Measurements from ENCODE around the gene ZNRF2. TPM values are rescaled to one million over a fixed set of nuclear protein-coding genes. Genes with fewer than 3 reads are reported as not detected.
A peak's percentile ranks its signal among the peaks of the same experiment; 100 is the strongest.

Gene ZNRF2
- total and polyA plus RNA-seq, 12 donors: 3.1 to 36.5 (median 16.2) TPM

DNA sequence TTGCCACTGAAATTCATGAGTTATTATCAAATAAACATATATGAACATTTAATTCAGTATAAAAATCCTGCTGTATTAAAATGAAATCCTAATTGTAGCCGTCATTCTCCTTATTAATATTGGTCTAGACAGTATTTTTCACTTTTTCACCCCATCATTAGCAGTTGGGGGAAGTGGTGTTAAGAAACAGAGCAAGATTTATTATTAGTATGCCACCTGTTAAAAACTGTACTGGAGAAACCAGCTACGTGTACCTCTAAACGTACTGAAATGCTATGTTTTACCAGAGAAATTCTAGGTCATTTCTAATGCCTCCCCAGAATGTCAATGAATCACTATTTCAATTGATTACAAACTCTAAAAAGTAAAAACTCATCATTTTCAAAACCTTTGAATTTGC lies 9.8 kb upstream of the ZNRF2 start:
- DNase-seq: no peak
- Histone ChIP-seq H3K27ac (no peak overlapping the region), H3K4me1 (replicated peaks in 1 of 2) (no peaks in the 10 kb centered on the region), H3K27me3 (no peaks in the 10 kb centered on the region), H3K4me3 (no peak overlapping the region), H3K36me3 (replicated peaks in 1 of 2) (no peaks in the 10 kb centered on the region), H3K9me3 (replicated peaks in 1 of 3) (no peaks in the 10 kb centered on the region)
- intact Hi-C loops (cut with DNase I): loop anchor here in 1 of 2 donors (10.0 kb wide), 2 partner anchors 110 to 290 kb away; no protein-coding TSS in a partner anchor
- no peak for TF ChIP-seq POLR2A (IDR thresholded peaks at IDR 0.05)
- TF ChIP-seq, protein P1, sequence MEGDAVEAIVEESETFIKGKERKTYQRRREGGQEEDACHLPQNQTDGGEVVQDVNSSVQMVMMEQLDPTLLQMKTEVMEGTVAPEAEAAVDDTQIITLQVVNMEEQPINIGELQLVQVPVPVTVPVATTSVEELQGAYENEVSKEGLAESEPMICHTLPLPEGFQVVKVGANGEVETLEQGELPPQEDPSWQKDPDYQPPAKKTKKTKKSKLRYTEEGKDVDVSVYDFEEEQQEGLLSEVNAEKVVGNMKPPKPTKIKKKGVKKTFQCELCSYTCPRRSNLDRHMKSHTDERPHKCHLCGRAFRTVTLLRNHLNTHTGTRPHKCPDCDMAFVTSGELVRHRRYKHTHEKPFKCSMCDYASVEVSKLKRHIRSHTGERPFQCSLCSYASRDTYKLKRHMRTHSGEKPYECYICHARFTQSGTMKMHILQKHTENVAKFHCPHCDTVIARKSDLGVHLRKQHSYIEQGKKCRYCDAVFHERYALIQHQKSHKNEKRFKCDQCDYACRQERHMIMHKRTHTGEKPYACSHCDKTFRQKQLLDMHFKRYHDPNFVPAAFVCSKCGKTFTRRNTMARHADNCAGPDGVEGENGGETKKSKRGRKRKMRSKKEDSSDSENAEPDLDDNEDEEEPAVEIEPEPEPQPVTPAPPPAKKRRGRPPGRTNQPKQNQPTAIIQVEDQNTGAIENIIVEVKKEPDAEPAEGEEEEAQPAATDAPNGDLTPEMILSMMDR (IDR thresholded peaks at IDR 0.05): no peak
- WGBS, 4 donors: 68 to 81% (median 76%) methylated on average over 3 of the region's 3 CpGs

DNA sequence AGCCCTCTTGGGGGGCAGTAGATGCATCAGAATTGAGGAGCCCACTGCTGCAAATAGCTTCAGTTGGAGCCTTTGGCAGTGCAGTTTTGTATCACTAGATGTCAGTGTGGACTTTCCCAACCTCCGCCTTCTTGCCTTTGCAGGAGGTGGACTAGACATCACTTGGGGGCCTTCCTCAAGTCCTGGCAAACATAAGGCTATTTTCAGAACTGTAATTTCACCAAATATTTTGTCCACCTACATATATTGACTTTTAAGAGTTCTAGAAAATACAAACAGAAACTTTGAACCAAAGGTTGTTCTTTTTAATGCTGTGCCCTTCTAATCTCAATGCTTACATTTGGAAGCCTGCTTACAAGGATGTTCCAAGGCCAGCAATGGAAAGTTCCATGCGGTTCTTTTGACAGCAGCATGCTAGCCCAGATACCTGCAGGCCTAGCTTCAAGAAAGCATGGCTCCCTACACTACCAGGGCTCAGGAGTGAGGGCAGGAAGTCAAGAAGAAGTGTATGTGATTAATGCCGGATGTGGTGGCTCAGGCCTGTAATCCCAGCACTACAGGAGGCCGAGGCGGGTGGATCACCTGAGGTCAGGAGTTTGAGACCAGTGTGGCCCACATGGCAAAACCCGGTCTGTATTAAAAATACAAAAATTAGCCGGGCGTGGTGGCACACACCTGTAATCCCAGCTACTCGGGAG lies 8.0 kb upstream of the ZNRF2 start:
- H3K27me3 ChIP-seq: no peaks in the 10 kb centered on the region
- intact Hi-C loops (cut with DNase I): loop anchor here in 1 of 2 donors (10.0 kb wide), 2 partner anchors 112 to 288 kb away; no protein-coding TSS in a partner anchor
- DNase-seq: peak; percentile 40 to 69 (median 49)
- no peak overlapping the region for H3K27ac ChIP-seq
- H3K4me1 ChIP-seq (replicated peaks in 1 of 2): no peaks in the 10 kb centered on the region
- TF ChIP-seq, protein P1 (IDR thresholded peaks at IDR 0.05): peak; percentile 29 to 70 (median 60)
- no peak for TF ChIP-seq POLR2A (IDR thresholded peaks at IDR 0.05)
- no peaks in the 10 kb centered on the region for H3K9me3 ChIP-seq (replicated peaks in 1 of 3)
- no peaks in the 10 kb centered on the region for H3K36me3 ChIP-seq (replicated peaks in 1 of 2)
- no peak overlapping the region for H3K4me3 ChIP-seq
- WGBS, 4 donors: 74 to 85% (median 81%) methylated on average over 9 of the region's 9 CpGs

DNA sequence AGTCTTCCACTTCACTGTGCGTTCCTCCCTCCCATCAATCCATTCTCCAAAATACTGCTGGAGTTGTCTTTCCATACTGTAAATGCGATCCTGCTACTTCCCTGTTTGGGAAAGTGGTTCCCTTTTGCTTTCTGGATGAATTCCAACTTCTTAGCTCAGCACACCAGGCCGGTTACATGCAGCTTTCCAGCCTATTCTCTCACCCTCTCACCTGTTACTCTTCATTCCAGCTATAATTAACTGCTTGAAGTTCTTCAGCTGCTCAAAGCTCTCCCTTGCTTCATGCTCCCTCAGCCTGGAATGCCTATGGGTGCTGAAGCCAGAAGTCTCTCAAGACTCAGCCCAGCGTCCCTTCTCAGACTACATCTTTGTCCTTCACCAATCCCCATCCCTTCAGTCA lies 6.0 kb upstream of the ZNRF2 start:
- H3K27me3 ChIP-seq: no peaks in the 10 kb centered on the region
- TF ChIP-seq, protein P1 (IDR thresholded peaks at IDR 0.05): no peak
- no peak for TF ChIP-seq POLR2A (IDR thresholded peaks at IDR 0.05)

DNA sequence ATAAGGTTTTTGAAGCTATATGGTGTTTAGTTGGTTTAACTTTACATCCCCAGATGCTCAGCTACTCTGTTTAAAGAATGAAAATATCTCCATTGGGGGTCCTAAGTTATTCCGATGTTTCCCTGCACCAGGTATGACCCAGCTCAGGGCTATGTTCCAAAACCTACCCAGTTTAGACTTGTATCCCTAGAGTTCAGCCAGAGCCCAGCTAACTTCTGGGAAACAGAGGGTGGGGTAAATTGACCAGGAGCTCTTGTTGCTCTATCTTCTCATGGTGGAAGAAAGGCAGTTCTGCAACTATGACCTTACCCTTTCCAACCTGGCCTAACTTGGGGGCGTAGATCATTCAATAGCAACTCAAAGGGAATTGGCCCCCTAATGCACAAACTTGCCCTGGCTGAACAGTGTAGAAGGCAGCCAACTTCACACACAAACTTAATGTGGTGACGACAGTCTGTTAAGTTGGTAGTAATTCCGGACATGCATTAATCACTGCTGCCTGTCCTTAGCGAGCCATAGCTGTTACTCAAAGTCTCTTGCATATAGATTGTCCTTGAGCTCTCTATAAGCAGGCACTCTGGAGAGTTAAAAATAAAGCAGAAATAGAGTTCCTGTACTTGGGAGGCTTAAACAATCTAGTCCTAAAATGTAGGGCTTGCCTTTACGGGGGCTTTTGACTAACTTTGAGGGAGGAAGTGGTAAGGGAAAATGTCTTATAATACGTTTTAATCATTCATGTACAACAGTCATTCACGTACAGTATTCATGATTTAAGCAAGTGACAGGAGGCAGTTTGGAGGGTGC lies 5.3 kb upstream of the ZNRF2 start:
- WGBS, 4 donors: 49 to 70% (median 64%) methylated on average over 8 of the region's 8 CpGs
- Histone ChIP-seq H3K27ac (no peak overlapping the region), H3K9me3 (replicated peaks in 1 of 3) (no peaks in the 10 kb centered on the region), H3K4me3 (no peak overlapping the region), H3K27me3 (no peaks in the 10 kb centered on the region), H3K4me1 (replicated peaks in 1 of 2) (no peaks in the 10 kb centered on the region), H3K36me3 (replicated peaks in 1 of 2) (no peaks in the 10 kb centered on the region)
- TF ChIP-seq, protein P1 (IDR thresholded peaks at IDR 0.05): no peak
- no peak for TF ChIP-seq POLR2A (IDR thresholded peaks at IDR 0.05)
- DNase-seq: no peak
- intact Hi-C loops (cut with DNase I): loop anchor here in 1 of 2 donors (10.0 kb wide), 2 partner anchors 114 to 286 kb away; no protein-coding TSS in a partner anchor

More for the DNA sequence above, 6.0 kb upstream of the ZNRF2 start:
- intact Hi-C loops (cut with DNase I): loop anchor here in 1 of 2 donors (10.0 kb wide), 2 partner anchors 114 to 286 kb away; no protein-coding TSS in a partner anchor
- Histone ChIP-seq H3K27ac (no peak overlapping the region), H3K4me1 (replicated peaks in 1 of 2) (no peaks in the 10 kb centered on the region), H3K36me3 (replicated peaks in 1 of 2) (no peaks in the 10 kb centered on the region), H3K4me3 (no peak overlapping the region), H3K9me3 (replicated peaks in 1 of 3) (no peaks in the 10 kb centered on the region)
- DNase-seq: no peak
- 71 to 82% (median 72%) methylated on average over 4 of the region's 4 CpGs for WGBS, 4 donors

Data from adrenal gland (tissue), 12 donors.